GM12874 (cell line): ENCODE measurements around the gene PMM2.

Source experiments
- CTCF ChIP-seq: IDR thresholded peaks from 2 replicates; pipeline ENCODE4 v1.5.1; 2011; ENCODE audit warnings: low read depth, mild to moderate bottlenecking, control low read depth, low read length, moderate library complexity; ENCODE audit not compliant: insufficient read depth

Gene PMM2

GRCh38 chr16:8831450-8831849 lies 33.8 kb downstream of the PMM2 start:
- TF ChIP-seq CTCF: no peak

DNA sequence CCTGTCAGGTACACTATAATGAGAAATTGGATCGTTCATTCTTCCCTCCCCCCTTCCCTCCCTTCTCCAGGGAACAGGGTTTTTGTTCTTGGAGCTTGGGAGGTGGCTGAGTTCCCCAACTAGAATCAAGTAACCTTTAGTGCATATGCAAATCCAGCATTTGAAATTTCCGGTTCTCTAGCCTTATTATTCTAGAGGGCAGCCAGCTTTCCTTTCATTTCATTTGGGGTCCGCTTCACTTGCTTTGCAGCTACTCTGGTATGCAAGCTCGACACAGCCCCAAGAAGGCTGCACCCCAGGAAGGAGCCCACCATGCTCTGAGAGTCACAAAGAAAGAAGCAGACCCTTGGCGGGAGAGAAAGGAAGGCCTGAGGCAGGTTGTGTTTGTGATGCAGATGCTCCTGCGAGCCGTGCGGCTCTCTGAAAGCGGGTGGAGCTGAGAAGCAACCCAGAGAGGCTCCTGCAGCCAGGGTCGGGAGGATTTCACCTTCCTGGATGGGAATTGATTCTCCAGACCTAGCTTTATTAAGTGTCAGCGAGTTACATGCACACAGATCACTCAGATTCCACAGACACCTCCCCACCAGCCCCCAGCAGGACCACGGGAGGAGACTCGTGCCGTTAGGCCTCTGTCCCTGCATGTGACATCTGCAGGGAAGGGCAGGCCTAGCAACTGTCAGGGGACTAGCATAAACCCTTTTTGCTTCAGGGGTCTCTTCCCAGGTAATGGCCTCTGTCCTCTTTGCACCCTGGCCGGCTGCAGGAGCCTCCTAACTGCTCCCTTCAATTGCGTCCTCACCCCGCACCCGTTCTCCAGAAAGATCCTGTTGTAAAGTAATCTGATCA lies 34.5 kb downstream of the PMM2 start:
- no peak for TF ChIP-seq CTCF

DNA sequence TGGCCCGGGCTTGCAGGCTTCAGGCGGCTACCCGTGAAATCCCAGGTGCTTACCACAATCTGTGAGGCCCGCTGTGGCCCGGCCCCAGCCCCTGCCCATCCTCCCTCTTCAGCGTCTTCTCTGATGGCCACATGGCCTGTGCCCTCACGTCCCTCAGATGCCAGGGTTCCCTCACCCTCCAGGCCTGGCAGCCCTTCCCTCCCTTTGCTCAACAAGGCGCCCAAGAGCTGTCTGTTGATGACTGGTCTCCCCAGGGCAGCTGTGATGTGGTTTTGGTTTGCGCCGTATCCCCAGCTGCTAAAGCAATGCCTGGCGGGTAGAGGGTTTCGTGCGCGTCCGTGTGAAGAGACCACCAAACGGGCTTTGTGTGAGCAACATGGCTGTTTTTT lies 35.1 kb downstream of the PMM2 start:
- no peak for TF ChIP-seq CTCF

GRCh38 chr16:8845699-8846298 lies 48.2 kb downstream of the PMM2 start:
- TF ChIP-seq CTCF: no peak

DNA sequence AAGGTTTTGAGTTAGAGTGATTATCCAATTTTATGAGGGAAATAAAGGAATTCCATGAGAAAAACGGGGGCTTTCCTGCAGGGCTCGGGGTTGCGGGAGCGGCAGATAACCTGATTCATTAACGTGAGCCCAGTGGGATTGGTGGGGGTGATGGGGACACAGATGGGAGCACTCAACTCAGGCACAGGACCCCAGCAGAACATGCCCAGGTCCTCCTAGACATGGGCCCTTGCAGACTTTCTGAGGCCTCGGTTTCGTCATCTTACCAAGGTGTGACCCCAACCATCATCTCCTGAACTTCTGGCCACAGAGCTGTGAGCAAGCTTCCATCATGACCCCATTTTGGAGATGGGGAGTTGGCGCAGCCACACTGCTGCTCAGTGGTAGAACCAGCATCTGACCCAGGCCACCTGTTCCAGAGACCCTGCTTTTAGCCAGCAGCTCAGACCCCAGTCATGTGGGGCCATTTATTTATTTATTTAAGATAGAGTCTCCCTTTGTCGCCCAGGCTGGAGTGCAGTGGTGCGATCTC lies 48.8 kb downstream of the PMM2 start:
- no peak for TF ChIP-seq CTCF

DNA sequence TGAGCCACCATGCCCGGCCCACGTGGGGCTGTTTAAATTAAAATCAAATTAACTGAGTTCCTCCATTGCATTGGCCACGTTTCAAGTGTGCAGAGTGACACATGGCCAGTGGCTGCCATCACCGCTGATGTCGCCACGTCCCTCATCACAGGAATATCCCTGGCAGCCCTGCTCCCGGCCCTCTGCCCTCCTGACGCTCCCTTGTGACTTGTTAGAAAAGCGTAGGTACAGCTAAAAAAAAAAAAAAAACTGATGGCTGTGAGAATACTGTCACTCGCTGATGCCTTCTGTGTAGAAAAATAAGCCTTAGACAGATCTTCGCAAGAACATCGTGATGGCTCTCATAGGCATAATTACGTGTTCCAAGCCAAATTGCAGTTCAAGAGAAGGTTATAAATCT lies 49.5 kb downstream of the PMM2 start:
- TF ChIP-seq CTCF: no peak

- no peak for TF ChIP-seq CTCF
Observed at GRCh38 chr16:8847623-8848022, 50.0 kb downstream of the PMM2 start.
